Mesothelial cell of epicardium (in vitro differentiated cells): ENCODE data around the gene RACK1. TPM values are rescaled to one million over a fixed set of nuclear protein-coding genes. Genes with fewer than 3 reads are reported as not detected.

Experiments
- DNase-seq, 2 experiments: peaks; one replicate each; pipeline ENCODE4 v3.0.0; 2021; ENCODE audit warnings: low spot score in 2 of 2; ENCODE audit not compliant: unreplicated experiment in 2 of 2
- H3K27ac Mint-ChIP-seq: 2 replicates; pipeline ENCODE4 v1.8.0; 2021; ENCODE audit warnings: mixed read lengths
- H3K27me3 Mint-ChIP-seq: 2 replicates; pipeline ENCODE4 v1.8.0; 2021; ENCODE audit warnings: low read depth, mixed read lengths
- H3K36me3 Mint-ChIP-seq: 2 replicates; pipeline ENCODE4 v1.8.0; 2021; ENCODE audit warnings: mixed read lengths
- H3K4me1 Mint-ChIP-seq: 2 replicates; pipeline ENCODE4 v1.8.0; 2021; ENCODE audit warnings: mixed read lengths
- H3K4me3 Mint-ChIP-seq: 2 replicates; pipeline ENCODE4 v1.8.0; 2021; ENCODE audit warnings: mild to moderate bottlenecking, moderate library complexity, mixed read lengths
- H3K9me3 Mint-ChIP-seq: 2 replicates; pipeline ENCODE4 v1.8.0; 2021; ENCODE audit warnings: mixed read lengths
- CTCF ChIP-seq: fragments of 200-600 bp; sonication (generic); IDR thresholded peaks from one replicate; pipeline ENCODE4 v1.5.0; 2021; ENCODE audit warnings: antibody characterized with exemption; ENCODE audit not compliant: unreplicated experiment
- total RNA-seq: library from RNA; stranded (reverse); gene quantifications from 3 replicates; pipeline ENCODE4 v1.2.1, GENCODE V29; 2021

Gene RACK1
- total RNA-seq, 1 donor from 2014 or later: 2,008 TPM

- Mint-ChIP-seq H3K4me3 (no peak overlapping the region), H3K36me3 (peaks cover 41% of the 10 kb centered on the region), H3K9me3 (no peaks in the 10 kb centered on the region), H3K27ac (peak overlapping the region; percentile 52), H3K4me1 (peaks cover 17% of the 10 kb centered on the region), H3K27me3 (no peaks in the 10 kb centered on the region)
- no peak for DNase-seq
- TF ChIP-seq CTCF: no peak
Measured at GRCh38 chr5:181239062-181239663, 4.5 kb downstream of the RACK1 start.

- Mint-ChIP-seq H3K9me3 (no peaks in the 10 kb centered on the region), H3K36me3 (peaks cover 45% of the 10 kb centered on the region), H3K27ac (no peak overlapping the region), H3K4me3 (no peak overlapping the region), H3K27me3 (no peaks in the 10 kb centered on the region), H3K4me1 (peaks cover 17% of the 10 kb centered on the region)
- TF ChIP-seq CTCF: no peak
- no peak for DNase-seq
Measured at GRCh38 chr5:181237729-181238385, 5.8 kb downstream of the RACK1 start.

GRCh38 chr5:181236954-181237641 lies 6.6 kb downstream of the RACK1 start:
- peaks cover 44% of the 10 kb centered on the region for H3K36me3 Mint-ChIP-seq

GRCh38 chr5:181236471-181236870 lies 7.2 kb downstream of the RACK1 start:
- Mint-ChIP-seq H3K4me1 (peaks cover 4% of the 10 kb centered on the region), H3K27ac (no peak overlapping the region), H3K9me3 (no peaks in the 10 kb centered on the region), H3K27me3 (no peaks in the 10 kb centered on the region), H3K4me3 (no peak overlapping the region), H3K36me3 (peaks cover 44% of the 10 kb centered on the region)
- DNase-seq: no peak
- TF ChIP-seq CTCF: no peak

More at GRCh38 chr5:181236954-181237641, 6.6 kb downstream of the RACK1 start:
- peaks cover 11% of the 10 kb centered on the region for H3K4me1 Mint-ChIP-seq
- TF ChIP-seq CTCF: no peak
- H3K4me3 Mint-ChIP-seq: no peak overlapping the region
- H3K27ac Mint-ChIP-seq: no peak overlapping the region
- no peaks in the 10 kb centered on the region for H3K27me3 Mint-ChIP-seq
- no peaks in the 10 kb centered on the region for H3K9me3 Mint-ChIP-seq
- DNase-seq: no peak

- no peaks in the 10 kb centered on the region for H3K9me3 Mint-ChIP-seq
- no peak for TF ChIP-seq CTCF
- peaks cover 2% of the 10 kb centered on the region for H3K4me1 Mint-ChIP-seq
- H3K27me3 Mint-ChIP-seq: no peaks in the 10 kb centered on the region
- DNase-seq: no peak
- peaks cover 44% of the 10 kb centered on the region for H3K36me3 Mint-ChIP-seq
- no peak overlapping the region for H3K4me3 Mint-ChIP-seq
- H3K27ac Mint-ChIP-seq: peak overlapping the region; percentile 73
Measured at GRCh38 chr5:181235689-181236366, 7.9 kb downstream of the RACK1 start.
